Sigmoid colon (tissue), 4 donors: Measurements from ENCODE around the gene SLC35F6.

Experiments used
- EP300 ChIP-seq, 4 donors: sonication (generic); formaldehyde crosslinking; IDR thresholded peaks; one replicate each; pipeline ENCODE4 v1.6.1; 2017; ENCODE audit warnings: antibody characterized with exemption in 4 of 4
- POLR2A ChIP-seq, 2 donors: fragments of 450-650 bp; IDR thresholded peaks; one replicate each; pipeline ENCODE4 v1.6.1; 2016; ENCODE audit warnings: antibody characterized with exemption in 2 of 2, mild to moderate bottlenecking in 2 of 2, moderate library complexity in 2 of 2
- POLR2AphosphoS5 ChIP-seq, 4 donors: sonication (generic); formaldehyde crosslinking; IDR thresholded peaks; one replicate each; pipeline ENCODE4 v1.6.1; 2017; ENCODE audit warnings: antibody characterized with exemption in 4 of 4
- TF ChIP-seq, protein P1 (sequence below), 4 experiments: fragments of 450-650 bp in 3 of 4; fragments of 200-600 bp in 1 of 4; IDR thresholded peaks; one replicate each; pipeline ENCODE4 v1.5.1; 2016 to 2019; ENCODE audit warnings: antibody characterized with exemption in 4 of 4, mild to moderate bottlenecking in 3 of 4, moderate library complexity in 2 of 4

DNA sequence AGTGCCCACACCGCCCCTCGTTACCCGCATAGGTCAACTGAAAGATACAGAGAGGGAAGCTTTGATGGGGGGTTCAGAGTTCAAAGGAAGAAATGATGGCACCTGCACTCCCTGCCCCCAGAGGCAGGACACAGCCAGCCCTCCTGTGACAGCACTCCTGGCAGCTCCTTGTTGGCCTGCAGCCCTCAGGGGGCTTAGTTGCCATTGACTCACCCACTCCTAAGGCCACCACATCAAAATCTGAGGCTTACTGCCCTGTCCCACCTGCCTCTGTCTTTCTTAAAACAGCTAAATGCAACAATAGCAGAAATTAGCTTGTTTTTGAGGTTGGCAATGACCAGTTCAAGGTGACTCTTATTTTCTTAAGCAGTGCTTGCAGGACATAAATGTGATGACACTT is 31.6 kb upstream of the SLC35F6 start:
- TF ChIP-seq POLR2A (IDR thresholded peaks at IDR 0.05) = no peak
- TF ChIP-seq, protein P1, sequence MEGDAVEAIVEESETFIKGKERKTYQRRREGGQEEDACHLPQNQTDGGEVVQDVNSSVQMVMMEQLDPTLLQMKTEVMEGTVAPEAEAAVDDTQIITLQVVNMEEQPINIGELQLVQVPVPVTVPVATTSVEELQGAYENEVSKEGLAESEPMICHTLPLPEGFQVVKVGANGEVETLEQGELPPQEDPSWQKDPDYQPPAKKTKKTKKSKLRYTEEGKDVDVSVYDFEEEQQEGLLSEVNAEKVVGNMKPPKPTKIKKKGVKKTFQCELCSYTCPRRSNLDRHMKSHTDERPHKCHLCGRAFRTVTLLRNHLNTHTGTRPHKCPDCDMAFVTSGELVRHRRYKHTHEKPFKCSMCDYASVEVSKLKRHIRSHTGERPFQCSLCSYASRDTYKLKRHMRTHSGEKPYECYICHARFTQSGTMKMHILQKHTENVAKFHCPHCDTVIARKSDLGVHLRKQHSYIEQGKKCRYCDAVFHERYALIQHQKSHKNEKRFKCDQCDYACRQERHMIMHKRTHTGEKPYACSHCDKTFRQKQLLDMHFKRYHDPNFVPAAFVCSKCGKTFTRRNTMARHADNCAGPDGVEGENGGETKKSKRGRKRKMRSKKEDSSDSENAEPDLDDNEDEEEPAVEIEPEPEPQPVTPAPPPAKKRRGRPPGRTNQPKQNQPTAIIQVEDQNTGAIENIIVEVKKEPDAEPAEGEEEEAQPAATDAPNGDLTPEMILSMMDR (IDR thresholded peaks at IDR 0.05) = no peak
- TF ChIP-seq EP300 (IDR thresholded peaks at IDR 0.05) = no peak
- TF ChIP-seq POLR2AphosphoS5 (IDR thresholded peaks at IDR 0.05) = no peak
